ENCODE results near the gene CBFB.

DNA sequence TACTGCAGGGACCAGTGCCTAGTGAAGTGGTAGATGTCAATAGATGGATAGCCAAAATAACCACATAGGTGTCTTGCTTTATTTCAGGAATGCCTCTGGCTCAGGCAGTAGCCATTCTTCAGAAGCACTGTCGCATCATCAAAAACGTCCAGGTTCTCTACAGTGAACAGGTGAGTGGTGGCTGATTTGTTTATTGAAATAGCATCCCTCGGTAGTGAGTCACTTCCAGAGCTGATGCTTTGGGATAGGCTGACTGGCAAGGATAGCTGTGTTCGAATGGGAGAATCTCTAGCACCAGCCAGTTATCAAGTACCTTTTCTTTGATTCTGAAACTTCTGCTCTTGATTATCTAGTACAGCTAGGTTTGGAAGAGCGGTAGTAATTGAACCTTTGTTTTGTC is 91.1 kb downstream of the CBFB start:
- TF ChIP-seq POLR2A (IDR thresholded peaks at IDR 0.05) (no peak), CTCF (IDR thresholded peaks at IDR 0.05) (no peak)
